Measurements from ENCODE around the gene YEATS2.

DNA sequence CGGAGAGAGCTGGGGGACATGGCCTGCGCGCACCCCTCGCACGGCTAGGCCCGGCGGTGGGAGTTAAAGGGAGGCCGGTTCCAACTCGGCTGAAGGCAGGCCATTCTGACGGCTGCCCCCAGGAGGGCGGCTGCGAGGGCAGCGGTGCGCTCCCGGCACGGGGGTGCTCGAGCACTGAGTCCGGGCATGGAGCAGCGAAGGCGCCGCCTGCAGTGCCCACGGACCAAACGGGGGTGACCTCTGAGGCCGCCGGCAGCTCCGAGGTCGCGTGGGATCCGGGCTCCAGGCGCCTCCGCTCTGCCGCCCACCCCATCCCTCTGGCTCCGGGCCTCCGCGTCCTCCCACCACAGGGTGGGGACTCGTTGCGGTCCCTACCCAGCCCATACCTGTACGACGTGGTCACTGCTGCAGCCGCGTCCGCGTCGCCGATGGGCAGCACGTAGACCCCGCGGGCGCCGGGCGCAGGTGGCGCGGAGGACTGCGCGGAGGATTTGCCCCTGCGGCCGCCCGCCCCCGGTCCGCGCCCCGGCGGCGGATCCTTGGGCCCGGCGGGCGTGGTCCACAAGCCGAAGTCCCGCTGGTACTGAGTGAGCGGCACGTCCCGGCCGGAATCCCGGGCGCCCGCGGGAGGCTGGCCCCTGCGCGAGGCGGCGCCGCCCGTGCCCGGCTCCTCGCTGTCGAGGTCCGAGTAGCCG lies 127.3 kb downstream of the YEATS2 start:
- TF ChIP-seq POLR2A (IDR thresholded peaks at IDR 0.05; ENCODE audit: low read depth, low read length) (no peak), POLR2AphosphoS5 (IDR thresholded peaks at IDR 0.05; ENCODE audit: low read depth, low read length) (no peak)

Data from GM12891 (cell line).